ENCODE data around the gene RFPL3.
"Not testable (repeated sequence)": the region's sequence is repeated elsewhere in the genome, so short reads cannot be mapped to it uniquely, and the experiment has no call there.

Gene RFPL3

DNA sequence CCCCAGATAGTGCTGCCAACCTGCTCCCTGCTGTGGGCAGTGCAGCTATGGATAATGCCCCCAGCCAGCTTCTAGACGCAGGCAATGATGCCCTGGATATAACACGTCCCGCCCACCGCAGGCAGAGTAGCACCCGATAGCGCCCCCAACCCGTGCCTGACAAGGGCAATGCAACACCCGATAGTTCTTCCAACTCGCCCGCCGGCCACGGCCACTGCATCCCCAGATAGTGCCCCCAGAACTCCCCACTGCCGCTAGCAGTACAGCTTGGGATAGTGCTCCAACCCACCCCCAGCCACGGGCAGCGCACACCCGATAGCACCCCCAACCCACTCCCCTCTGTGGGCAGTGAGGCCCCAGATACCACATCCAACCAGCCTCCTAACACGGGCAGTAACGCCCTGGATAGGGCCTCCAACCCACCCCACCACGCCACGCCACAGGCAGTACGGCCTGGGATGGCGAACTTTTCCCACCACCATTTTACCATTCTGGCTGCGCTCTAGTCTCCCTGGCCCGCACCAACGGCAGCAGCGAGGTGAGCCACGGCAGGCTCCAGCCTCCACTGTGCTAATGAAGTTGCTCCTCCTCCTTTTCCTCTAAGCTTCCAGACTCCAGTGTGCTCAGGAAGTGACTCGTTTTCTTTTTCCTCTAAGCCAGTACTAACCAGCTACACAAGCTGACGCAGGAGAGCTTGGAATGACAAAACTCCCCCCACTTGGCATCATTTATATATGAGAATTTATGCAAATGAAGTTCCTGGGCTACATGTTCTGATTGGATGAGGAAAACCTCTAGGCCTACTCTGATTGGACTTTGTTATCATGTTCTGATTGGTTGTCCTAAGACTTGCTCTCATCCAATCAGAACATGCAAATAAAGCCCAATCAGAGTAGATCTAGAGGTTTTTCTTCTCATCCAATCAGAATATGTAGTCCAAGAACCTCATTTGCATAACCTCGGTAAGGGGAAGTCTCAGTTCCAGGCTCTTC is 3.0 kb upstream of the RFPL3 start:
- DNase-seq, result no peak

DNA sequence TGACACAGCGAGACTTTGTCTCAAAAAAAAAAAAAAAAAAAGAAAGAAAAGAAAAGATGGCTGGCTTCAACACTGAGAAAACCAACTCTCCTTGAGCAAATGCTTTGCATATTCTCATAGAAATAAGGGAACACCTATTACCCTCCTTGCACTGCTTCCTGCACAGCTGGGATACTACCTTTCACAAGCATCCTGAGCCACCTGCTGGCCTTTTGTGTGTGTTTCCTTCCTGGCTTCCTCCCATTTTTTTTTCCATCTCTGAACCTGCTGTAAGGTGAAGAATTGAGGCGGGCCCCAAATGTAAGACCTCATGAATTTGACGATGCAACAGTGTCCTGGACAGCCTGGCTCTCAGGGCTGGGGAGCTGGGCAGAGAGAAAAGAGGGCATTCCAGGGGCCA is 1.9 kb upstream of the RFPL3 start:
- DNase-seq, result peak; percentile 21 to 62

DNA sequence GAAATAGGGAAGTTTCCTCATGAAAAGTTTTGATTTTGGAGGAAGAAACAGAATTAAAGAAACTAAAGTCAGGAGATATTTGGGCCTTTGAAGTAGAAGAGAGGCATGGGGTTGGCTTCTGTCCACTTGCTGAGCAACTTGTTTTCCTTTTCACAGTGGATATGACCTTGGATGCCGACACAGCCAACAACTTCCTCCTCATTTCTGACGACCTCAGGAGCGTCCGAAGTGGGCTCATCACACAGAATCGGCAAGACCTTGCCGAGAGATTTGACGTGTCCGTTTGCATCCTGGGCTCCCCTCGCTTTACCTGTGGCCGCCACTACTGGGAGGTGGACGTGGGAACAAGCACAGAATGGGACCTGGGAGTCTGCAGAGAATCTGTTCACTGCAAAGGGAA is 2.4 kb downstream of the RFPL3 start:
- not testable (repeated sequence) for DNase-seq

- DNase-seq, result no peak
These were observed 3.6 kb downstream of the RFPL3 start for GRCh38 chr22:32361257-32361656.

- DNase-seq, result no peak
These were observed 6.5 kb downstream of the RFPL3 start for GRCh38 chr22:32364210-32364609.

DNA sequence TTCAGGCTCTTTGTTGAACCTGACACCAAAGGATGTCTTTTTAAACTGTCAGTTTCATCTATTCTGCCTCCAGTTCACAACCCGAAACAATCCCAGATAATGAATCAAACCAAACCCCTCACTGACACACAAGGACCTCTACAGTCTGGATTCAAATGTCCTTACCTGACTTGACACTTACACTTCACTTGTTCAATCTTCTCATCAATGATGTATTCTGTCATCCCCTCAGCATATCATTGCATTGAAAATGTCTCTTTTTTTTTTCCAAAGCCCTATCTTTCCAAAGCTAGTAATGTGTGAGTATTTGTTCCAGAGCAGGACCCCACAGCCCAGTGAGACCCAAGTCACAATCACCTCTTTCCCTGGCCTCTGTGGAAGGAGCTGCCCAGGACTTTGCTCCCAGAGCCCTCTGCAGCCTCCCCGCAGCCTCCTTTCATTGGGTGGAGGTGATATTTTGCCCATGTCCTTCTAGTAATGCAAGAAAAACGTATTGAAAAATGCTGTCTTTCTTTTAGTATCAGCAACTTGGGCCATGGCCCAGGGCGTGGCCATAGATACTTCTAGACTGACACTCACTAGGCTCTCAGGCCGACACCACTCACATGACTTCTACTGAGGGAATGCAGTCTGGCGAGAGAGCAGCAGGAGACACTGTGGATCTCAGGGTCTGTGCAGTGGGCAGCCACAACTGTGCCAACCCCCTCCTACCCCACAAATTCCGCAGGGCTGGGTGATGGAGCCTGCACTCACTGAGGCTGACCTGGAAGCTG is 18.2 kb downstream of the RFPL3 start:
- no peak for DNase-seq

DNA sequence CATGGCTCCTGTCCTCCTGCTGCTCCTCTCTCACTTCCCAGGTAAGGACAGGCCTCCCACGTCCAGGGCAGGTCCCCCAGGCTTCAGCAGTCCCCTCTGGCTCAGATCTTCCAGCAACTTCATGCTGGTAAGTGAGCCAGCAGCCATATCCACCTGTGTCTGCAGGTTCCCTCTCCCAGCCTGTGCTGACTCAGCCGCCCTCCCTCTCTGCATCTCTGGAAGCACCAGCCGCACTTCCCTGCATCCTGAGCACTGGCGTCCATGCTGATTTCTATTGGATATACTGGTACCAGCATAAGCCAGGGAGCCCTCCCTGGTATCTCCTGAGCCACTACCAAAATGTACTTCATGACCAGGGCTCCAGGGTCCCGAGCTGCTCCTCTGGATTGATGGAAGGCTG is 19.0 kb downstream of the RFPL3 start:
- no peak for DNase-seq

DNA sequence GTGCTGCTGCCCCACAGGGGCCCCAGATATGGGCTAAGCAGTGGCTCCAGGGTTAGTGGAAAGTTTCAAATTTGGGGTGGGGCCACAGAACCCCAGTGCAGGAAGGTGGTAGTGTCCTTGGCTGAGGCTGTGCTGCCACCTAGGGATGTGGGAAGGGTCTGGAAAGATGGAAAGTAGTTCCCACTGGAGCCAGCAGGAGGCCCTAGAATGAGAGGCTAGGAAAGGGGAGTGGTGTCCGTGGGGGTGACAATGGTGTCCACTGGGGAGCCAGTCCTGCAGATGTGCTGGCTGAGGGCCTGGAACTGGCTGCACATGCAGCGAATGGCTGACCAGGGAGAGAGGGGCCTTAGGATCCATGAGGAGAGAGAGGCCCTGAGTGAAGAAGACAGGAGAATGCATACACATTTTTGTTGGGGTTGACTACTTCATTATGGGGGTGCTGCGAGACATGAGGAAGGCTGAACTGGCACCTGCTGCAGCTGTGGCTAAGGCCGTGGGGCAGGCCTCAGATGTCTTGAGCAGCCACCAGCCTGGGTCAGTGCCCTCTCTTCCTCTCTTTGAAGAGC is 21.1 kb downstream of the RFPL3 start:
- DNase-seq, result peak in 1 of 2 experiments; percentile 46

GRCh38 chr22:32380991-32381390 is 23.3 kb downstream of the RFPL3 start:
- DNase-seq, result no peak

DNA sequence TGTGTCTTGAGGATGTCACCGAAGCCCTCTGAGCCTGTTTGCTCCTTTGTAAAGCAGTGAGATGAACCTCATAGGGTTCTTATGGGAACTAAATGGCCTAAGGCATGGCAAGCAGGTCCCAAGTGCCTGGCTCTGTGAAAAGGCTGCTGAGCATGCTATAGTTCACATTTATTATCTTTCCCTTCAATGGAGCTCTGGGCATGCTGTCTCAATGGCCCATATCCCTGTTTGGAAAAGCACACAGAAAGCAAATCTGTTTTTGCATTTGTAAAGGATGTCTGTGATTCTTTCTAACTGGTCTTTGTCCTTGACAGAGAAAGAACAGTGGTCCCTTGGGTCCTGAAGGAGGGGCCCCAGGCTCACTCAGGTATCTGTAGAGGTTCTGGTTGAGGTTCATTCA is 28.0 kb downstream of the RFPL3 start:
- no peak for DNase-seq

- DNase-seq, result peak in 1 of 2 experiments; percentile 2
These were observed 32.0 kb downstream of the RFPL3 start for GRCh38 chr22:32389685-32390084.

- no peak for DNase-seq
These were observed 37.4 kb downstream of the RFPL3 start for GRCh38 chr22:32395107-32395506.

DNA sequence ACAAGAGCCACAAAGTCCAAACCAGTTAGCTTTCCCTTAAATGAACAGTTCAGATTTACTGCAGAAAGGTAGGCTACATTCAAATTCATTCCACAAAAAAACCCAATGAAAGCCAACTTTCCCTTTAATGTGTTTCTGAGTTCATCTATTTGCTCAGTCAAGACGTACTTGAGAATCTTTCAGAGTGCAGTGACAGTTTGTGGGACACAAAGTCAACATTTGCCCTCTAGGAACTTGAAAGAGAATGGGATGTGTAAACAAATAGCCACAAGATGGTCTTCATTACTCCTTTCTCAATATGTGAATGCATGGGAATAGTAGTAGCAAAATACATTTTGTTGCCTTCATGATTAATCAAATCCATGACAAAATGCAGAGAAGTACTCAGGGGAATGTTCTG is 38.6 kb downstream of the RFPL3 start:
- DNase-seq, result no peak

- DNase-seq, result no peak
These were observed 39.1 kb downstream of the RFPL3 start for GRCh38 chr22:32396746-32397145.

DNA sequence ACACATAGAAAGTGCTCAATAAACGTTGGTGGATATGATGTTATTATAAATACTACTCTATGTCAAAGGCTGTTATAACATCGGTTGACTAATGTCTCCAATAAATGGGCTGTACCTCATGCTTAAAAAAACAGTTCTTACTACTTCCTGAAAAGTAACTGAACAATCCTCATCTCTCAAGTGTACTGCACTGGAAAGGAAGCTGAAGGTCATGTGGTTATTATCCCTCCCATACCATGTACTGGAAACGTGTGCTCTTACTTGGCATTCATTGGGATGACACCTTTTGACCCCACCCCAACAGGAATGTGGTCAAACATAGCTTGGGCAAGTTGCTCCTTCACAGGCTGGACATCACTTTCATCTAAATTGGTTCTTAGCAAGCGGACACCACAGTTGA is 43.8 kb downstream of the RFPL3 start:
- DNase-seq, result no peak

- DNase-seq, result no peak
These were observed 46.4 kb downstream of the RFPL3 start for GRCh38 chr22:32404021-32404420.

DNA sequence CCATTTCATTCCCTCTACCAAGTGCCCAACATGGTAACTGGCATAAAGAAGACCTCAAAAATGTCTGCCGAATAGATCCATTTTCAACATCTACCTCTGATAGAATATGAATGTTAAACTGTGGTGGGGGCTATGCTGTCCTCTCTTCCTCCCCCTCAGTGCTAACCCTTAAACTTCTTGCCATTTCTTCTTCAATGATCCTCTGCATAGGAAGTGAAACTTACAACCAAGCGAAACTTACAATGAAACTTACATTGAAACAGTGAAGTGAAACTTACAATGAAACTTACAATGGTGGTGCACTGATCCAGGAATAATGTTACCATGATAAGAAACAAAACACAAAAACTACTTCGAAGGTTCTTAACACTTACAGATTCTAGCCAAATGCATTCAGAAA is 49.6 kb downstream of the RFPL3 start:
- no peak for DNase-seq

DNA sequence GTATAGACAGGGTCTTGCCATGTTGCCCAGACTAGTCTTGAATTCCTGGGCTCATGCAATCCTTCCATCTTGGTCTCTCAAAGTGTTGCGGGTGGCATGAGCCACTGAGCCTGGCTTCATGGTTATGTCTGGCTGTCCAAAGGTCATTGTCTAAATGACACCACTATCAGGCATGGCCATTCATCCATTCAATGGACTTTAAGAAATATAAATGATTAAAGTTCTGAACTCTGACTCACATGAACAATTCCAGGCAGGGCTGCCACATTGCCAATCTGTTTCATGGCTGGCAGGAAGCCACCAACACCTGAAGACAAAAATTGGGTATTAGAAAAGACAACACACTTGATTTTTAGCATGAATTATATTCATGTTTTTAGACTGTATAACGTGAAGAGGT is 50.3 kb downstream of the RFPL3 start:
- DNase-seq, result no peak

DNA sequence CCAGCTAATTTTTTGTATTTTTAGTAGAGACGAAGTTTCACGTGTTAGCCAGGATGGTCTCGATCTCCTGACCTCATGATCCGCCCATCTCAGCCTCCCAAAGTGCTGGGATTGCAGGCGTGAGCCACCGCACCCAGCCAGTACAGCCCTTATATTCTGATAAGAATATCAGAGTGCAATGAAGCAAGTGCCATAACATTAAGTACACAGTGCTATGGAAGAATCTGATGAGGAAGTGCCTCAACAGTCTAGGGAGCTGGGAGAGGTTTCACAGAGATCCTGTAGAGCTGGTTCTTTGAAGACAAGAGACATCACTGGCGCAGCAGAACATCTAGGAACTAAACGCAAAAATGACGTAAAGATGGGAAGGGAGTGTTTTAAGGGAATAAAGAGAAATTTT is 52.3 kb downstream of the RFPL3 start:
- no peak for DNase-seq

DNA sequence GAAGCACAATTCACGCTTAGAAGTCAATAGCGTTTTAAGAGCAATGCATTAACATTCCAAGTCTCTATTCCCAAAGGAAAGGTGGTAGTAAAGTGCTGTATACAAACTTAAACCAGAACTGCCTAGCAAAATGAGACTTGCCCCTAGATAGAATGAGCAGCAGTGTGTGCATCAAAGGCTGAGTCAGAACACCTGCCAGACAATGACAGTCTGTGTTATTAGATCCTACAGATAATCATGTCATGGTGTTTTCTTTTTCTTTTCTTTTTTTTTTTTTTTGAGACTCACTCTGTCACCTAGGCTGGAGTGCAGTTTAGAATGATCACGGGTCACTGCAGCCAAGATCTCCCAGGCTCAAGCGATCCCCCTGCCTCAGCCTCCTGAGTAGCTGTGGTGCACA is 52.8 kb downstream of the RFPL3 start:
- no peak for DNase-seq

Measured in NCI-H526 (cell line).